Osteoblast (primary cell): Measurements from ENCODE around the gene TCAIM. TPM values are rescaled to one million over a fixed set of nuclear protein-coding genes. Genes with fewer than 3 reads are reported as not detected.
"Not testable (repeated sequence)": the region's sequence is repeated elsewhere in the genome, so short reads cannot be mapped to it uniquely, and the experiment has no call there.

Source experiments
- DNase-seq: peaks from one replicate; pipeline ENCODE4 v3.0.0; 2011; ENCODE audit warnings: low spot score, mixed read lengths; ENCODE audit not compliant: insufficient read length; ENCODE audit errors: missing footprints
- H2AFZ ChIP-seq: 2 replicates; pipeline ENCODE4 v1.6.0; 2011; ENCODE audit warnings: mild to moderate bottlenecking, low read length
- H3K27ac ChIP-seq: 2 replicates; pipeline ENCODE4 v1.5.1; 2011; ENCODE audit warnings: mild to moderate bottlenecking, low read depth, low read length, moderate library complexity
- H3K27me3 ChIP-seq: 2 replicates; pipeline ENCODE4 v1.6.0; 2012; ENCODE audit warnings: mild to moderate bottlenecking, control low read depth, inconsistent platforms, low read length, moderate library complexity; ENCODE audit not compliant: insufficient read depth
- H3K36me3 ChIP-seq: 2 replicates; pipeline ENCODE4 v1.5.1; 2011; ENCODE audit warnings: mild to moderate bottlenecking, low read length, control low read depth, moderate library complexity; ENCODE audit not compliant: insufficient read depth
- H3K4me1 ChIP-seq: 2 replicates; pipeline ENCODE4 v1.5.1; 2011; ENCODE audit warnings: mild to moderate bottlenecking, low read length, control low read depth, moderate library complexity; ENCODE audit not compliant: insufficient read depth
- H3K4me2 ChIP-seq: 2 replicates; pipeline ENCODE4 v1.6.0; 2011; ENCODE audit warnings: mild to moderate bottlenecking, low read length; ENCODE audit not compliant: insufficient read depth
- H3K4me3 ChIP-seq: fragments of 200-600 bp; sonication (generic); 3 replicates; pipeline ENCODE4 v1.5.1; 2012; ENCODE audit warnings: mild to moderate bottlenecking, low read length, inconsistent platforms; ENCODE audit not compliant: insufficient read depth
- H3K79me2 ChIP-seq: 2 replicates; pipeline ENCODE4 v1.6.0; 2012; ENCODE audit warnings: mild to moderate bottlenecking, low read length, control low read depth, inconsistent platforms; ENCODE audit not compliant: insufficient read depth
- H3K9me3 ChIP-seq: 2 replicates; pipeline ENCODE4 v1.5.1; 2011; ENCODE audit warnings: low read depth, low read length, control low read depth
- H4K20me1 ChIP-seq: 2 replicates; pipeline ENCODE4 v1.6.0; 2012; ENCODE audit warnings: mild to moderate bottlenecking, low read length, control low read depth; ENCODE audit not compliant: insufficient read depth
- total RNA-seq: library from RNA; depleted of rRNA; stranded (reverse); fragments of >200 nt; gene quantifications from 2 replicates; pipeline ENCODE4 v1.2.3, GENCODE V29; 2012
- TF ChIP-seq, protein P1 (sequence below): IDR thresholded peaks from 2 replicates; pipeline ENCODE4 v1.5.1; 2011; ENCODE audit warnings: mild to moderate bottlenecking, low read depth, low read length, moderate library complexity; ENCODE audit errors: extremely low read depth

The TCAIM gene
- total RNA-seq, 1 donor = 33.7 TPM

GRCh38 chr3:44395714-44396113, 57.1 kb downstream of the TCAIM start:
- Histone ChIP-seq H4K20me1 (no peaks in the 10 kb centered on the region), H3K4me2 (no peak overlapping the region), H3K36me3 (no peaks in the 10 kb centered on the region), H3K79me2 (no peaks in the 10 kb centered on the region), H3K4me1 (no peaks in the 10 kb centered on the region), H3K27ac (no peak overlapping the region), H3K27me3 (no peaks in the 10 kb centered on the region), H3K4me3 (no peak overlapping the region), H3K9me3 (no peaks in the 10 kb centered on the region), H2AFZ (no peak overlapping the region)
- TF ChIP-seq, protein P1, sequence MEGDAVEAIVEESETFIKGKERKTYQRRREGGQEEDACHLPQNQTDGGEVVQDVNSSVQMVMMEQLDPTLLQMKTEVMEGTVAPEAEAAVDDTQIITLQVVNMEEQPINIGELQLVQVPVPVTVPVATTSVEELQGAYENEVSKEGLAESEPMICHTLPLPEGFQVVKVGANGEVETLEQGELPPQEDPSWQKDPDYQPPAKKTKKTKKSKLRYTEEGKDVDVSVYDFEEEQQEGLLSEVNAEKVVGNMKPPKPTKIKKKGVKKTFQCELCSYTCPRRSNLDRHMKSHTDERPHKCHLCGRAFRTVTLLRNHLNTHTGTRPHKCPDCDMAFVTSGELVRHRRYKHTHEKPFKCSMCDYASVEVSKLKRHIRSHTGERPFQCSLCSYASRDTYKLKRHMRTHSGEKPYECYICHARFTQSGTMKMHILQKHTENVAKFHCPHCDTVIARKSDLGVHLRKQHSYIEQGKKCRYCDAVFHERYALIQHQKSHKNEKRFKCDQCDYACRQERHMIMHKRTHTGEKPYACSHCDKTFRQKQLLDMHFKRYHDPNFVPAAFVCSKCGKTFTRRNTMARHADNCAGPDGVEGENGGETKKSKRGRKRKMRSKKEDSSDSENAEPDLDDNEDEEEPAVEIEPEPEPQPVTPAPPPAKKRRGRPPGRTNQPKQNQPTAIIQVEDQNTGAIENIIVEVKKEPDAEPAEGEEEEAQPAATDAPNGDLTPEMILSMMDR = no peak
- DNase-seq = no peak

- no peak overlapping the region for H2AFZ ChIP-seq
- H3K27me3 ChIP-seq = no peaks in the 10 kb centered on the region
- no peaks in the 10 kb centered on the region for H3K79me2 ChIP-seq
- no peak overlapping the region for H3K27ac ChIP-seq
- TF ChIP-seq, protein P1 = no peak
- no peak overlapping the region for H3K4me2 ChIP-seq
- H3K36me3 ChIP-seq = no peaks in the 10 kb centered on the region
- no peak overlapping the region for H3K4me3 ChIP-seq
- H3K4me1 ChIP-seq = no peaks in the 10 kb centered on the region
- no peak for DNase-seq
- no peaks in the 10 kb centered on the region for H4K20me1 ChIP-seq
- no peaks in the 10 kb centered on the region for H3K9me3 ChIP-seq
Measured at GRCh38 chr3:44396200-44397171, 57.9 kb downstream of the TCAIM start.

- H3K9me3 ChIP-seq, H3K36me3 ChIP-seq, H3K4me3 ChIP-seq, H4K20me1 ChIP-seq, H3K4me1 ChIP-seq, H3K27ac ChIP-seq, H3K27me3 ChIP-seq, DNase-seq, H2AFZ ChIP-seq, H3K4me2 ChIP-seq, H3K79me2 ChIP-seq: not testable (repeated sequence)
Measured at GRCh38 chr3:44398271-44398670, 59.7 kb downstream of the TCAIM start.

- H3K4me1 ChIP-seq = no peaks in the 10 kb centered on the region
- no peaks in the 10 kb centered on the region for H3K9me3 ChIP-seq
- H3K27me3 ChIP-seq = no peaks in the 10 kb centered on the region
- no peaks in the 10 kb centered on the region for H4K20me1 ChIP-seq
- no peak overlapping the region for H3K4me3 ChIP-seq
- no peak for DNase-seq
- no peak overlapping the region for H3K4me2 ChIP-seq
- no peaks in the 10 kb centered on the region for H3K36me3 ChIP-seq
- no peaks in the 10 kb centered on the region for H3K79me2 ChIP-seq
- H3K27ac ChIP-seq = no peak overlapping the region
- TF ChIP-seq, protein P1 = no peak
- no peak overlapping the region for H2AFZ ChIP-seq
Measured at GRCh38 chr3:44398853-44399252, 60.3 kb downstream of the TCAIM start.
